IMR-90 (cell line): ENCODE results near the gene FOXC2. TPM values are rescaled to one million over a fixed set of nuclear protein-coding genes. Genes with fewer than 3 reads are reported as not detected.

ENCODE experiments used
- ATAC-seq: fragments of 200-7000 bp; cut with Tn5 transposase; 2 replicates; pipeline ENCODE4 v1.9.1; 2020; ENCODE audit warnings: low read depth, mild to moderate bottlenecking, moderate library complexity
- BruUV-seq: library from RNA; stranded (reverse); fragments of 400-500 nt; replicated peaks from 2 replicates; lab custom pipeline; 2021; lab: Mats Ljungman, UMichigan
- CTCF ChIA-PET: fragments of 300-600 bp; formaldehyde crosslinking; extraction: SDS; loops from one replicate; lab custom pipeline; 2021; ENCODE audit warnings: antibody characterized with exemption; lab: Yijun Ruan, JAX
- POLR2A ChIA-PET: fragments of 300-600 bp; sonication (Branson Sonifier 250); formaldehyde crosslinking; loops from one replicate; lab custom pipeline; 2022; ENCODE audit warnings: antibody characterized with exemption; ENCODE audit not compliant: unreplicated experiment; lab: Charles Lee
- DNase-seq: peaks from one replicate; pipeline ENCODE4 v3.0.0; 2013
- H2AFZ ChIP-seq: replicated peaks from 2 replicates; pipeline ENCODE3; 2013; ENCODE audit warnings: low read length, mild to moderate bottlenecking; ENCODE audit not compliant: poor library complexity
- H2AK5ac ChIP-seq: 2 replicates; pipeline ENCODE4 v1.6.1; 2013; ENCODE audit warnings: low read depth, low read length, inconsistent platforms
- H2AK9ac ChIP-seq: replicated peaks from 2 replicates; pipeline ENCODE3; 2013; ENCODE audit warnings: mild to moderate bottlenecking, low read depth, low read length, moderate library complexity; ENCODE audit not compliant: poor library complexity
- H2BK120ac ChIP-seq: 2 replicates; pipeline ENCODE4 v1.6.1; 2013; ENCODE audit warnings: low read depth, low read length, inconsistent platforms
- H2BK15ac ChIP-seq: 3 replicates; pipeline ENCODE4 v1.6.1; 2013; ENCODE audit warnings: low read depth, low read length, inconsistent platforms
- H2BK20ac ChIP-seq: 2 replicates; pipeline ENCODE4 v1.6.1; 2013; ENCODE audit warnings: low read depth, mild to moderate bottlenecking, inconsistent platforms, low read length, moderate library complexity
- H2BK5ac ChIP-seq: 2 replicates; pipeline ENCODE4 v1.6.1; 2013; ENCODE audit warnings: mild to moderate bottlenecking, low read depth, low read length, inconsistent platforms; ENCODE audit not compliant: poor library complexity, severe bottlenecking
- H3K14ac ChIP-seq: replicated peaks from 2 replicates; pipeline ENCODE4 v1.6.1; 2013; ENCODE audit warnings: low read depth, low read length, inconsistent platforms
- H3K18ac ChIP-seq: 2 replicates; pipeline ENCODE4 v1.6.1; 2013; ENCODE audit warnings: low read depth, low read length, control low read depth
- H3K23ac ChIP-seq: 2 replicates; pipeline ENCODE4 v1.6.1; 2013; ENCODE audit warnings: low read depth, low read length, inconsistent platforms
- H3K27ac ChIP-seq: 2 replicates; pipeline ENCODE4 v1.5.1; 2013; ENCODE audit warnings: mild to moderate bottlenecking, control low read depth, low read length; ENCODE audit not compliant: insufficient read depth
- H3K27me3 ChIP-seq: 2 replicates; pipeline ENCODE4 v1.6.1; 2013; ENCODE audit warnings: low read length; ENCODE audit not compliant: control insufficient read depth, insufficient read depth
- H3K36me3 ChIP-seq: 2 replicates; pipeline ENCODE4 v1.6.1; 2013; ENCODE audit warnings: low read length, mixed read lengths; ENCODE audit not compliant: control insufficient read depth, insufficient read depth
- H3K4ac ChIP-seq: 2 replicates; pipeline ENCODE4 v1.6.1; 2013; ENCODE audit warnings: low read depth, low read length, inconsistent platforms
- H3K4me1 ChIP-seq: 2 replicates; pipeline ENCODE4 v1.6.1; 2013; ENCODE audit warnings: low read length, mixed read lengths; ENCODE audit not compliant: control insufficient read depth, insufficient read depth
- H3K4me2 ChIP-seq: 2 replicates; pipeline ENCODE4 v1.6.1; 2013; ENCODE audit warnings: low read depth, mild to moderate bottlenecking, control low read depth, low read length, moderate library complexity
- H3K4me3 ChIP-seq: 2 replicates; pipeline ENCODE4 v1.5.1; 2013; ENCODE audit warnings: low read depth, mild to moderate bottlenecking, control low read depth, low read length, moderate library complexity; ENCODE audit not compliant: insufficient read depth
- H3K56ac ChIP-seq: 2 replicates; pipeline ENCODE4 v1.6.1; 2013; ENCODE audit warnings: low read length, inconsistent platforms; ENCODE audit not compliant: insufficient read depth; ENCODE audit errors: extremely low read depth
- H3K79me1 ChIP-seq, 2 experiments: 2 replicates each; pipeline ENCODE4 v1.6.1; 2013; ENCODE audit warnings: low read length in 2 of 2, inconsistent platforms in 1 of 2, low read depth in 1 of 2
- H3K9ac ChIP-seq: 2 replicates; pipeline ENCODE4 v1.6.1; 2013; ENCODE audit warnings: low read depth, low read length, control low read depth
- H3K9me1 ChIP-seq: 2 replicates; pipeline ENCODE4 v1.6.1; 2013; ENCODE audit warnings: low read length, inconsistent platforms; ENCODE audit not compliant: insufficient read depth
- H3K9me3 ChIP-seq: 2 replicates; pipeline ENCODE4 v1.6.1; 2013; ENCODE audit warnings: low read length; ENCODE audit not compliant: control insufficient read depth, insufficient read depth
- H4K20me1 ChIP-seq: 2 replicates; pipeline ENCODE4 v1.6.1; 2013; ENCODE audit warnings: low read length, inconsistent platforms; ENCODE audit not compliant: insufficient read depth
- H4K5ac ChIP-seq: 2 replicates; pipeline ENCODE4 v1.6.1; 2013; ENCODE audit warnings: mild to moderate bottlenecking, low read depth, low read length, control low read depth
- H4K8ac ChIP-seq, 2 experiments: 2 replicates each; pipeline ENCODE4 v1.6.1; 2013; ENCODE audit warnings: low read depth in 2 of 2, low read length in 2 of 2, control low read depth in 1 of 2, inconsistent platforms in 1 of 2
- H4K91ac ChIP-seq: 2 replicates; pipeline ENCODE4 v1.6.1; 2013; ENCODE audit warnings: low read depth, low read length, inconsistent platforms; ENCODE audit not compliant: insufficient read depth
- CEBPB ChIP-seq: IDR thresholded peaks from 2 replicates; pipeline ENCODE4 v1.6.1; 2012; ENCODE audit warnings: low read depth, low read length, improper control_type of control experiment
- FOS ChIP-seq: fragments of 150-350 bp; IDR thresholded peaks from 2 replicates; pipeline ENCODE4 v1.6.1; 2016; ENCODE audit warnings: low read depth, low read length
- MAZ ChIP-seq: IDR thresholded peaks from 2 replicates; pipeline ENCODE4 v1.6.1; 2012; ENCODE audit warnings: low read depth, mild to moderate bottlenecking, low read length, improper control_type of control experiment, moderate library complexity, borderline replicate concordance
- POLR2A ChIP-seq: IDR thresholded peaks from 2 replicates; pipeline ENCODE4 v1.6.1; 2012; ENCODE audit warnings: mild to moderate bottlenecking, low read depth, low read length
- USF2 ChIP-seq: fragments of 150-350 bp; IDR thresholded peaks from 2 replicates; pipeline ENCODE4 v1.6.1; 2017; ENCODE audit warnings: mild to moderate bottlenecking, antibody characterized with exemption, low read length, low read depth
- WGBS, 2 experiments: methylation state at CpG; one replicate each; pipeline versions ENCODE4 v1.1.5 to v1.1.7; 2013; ENCODE audit warnings: missing lambda C conversion rate in 2 of 2; ENCODE audit not compliant: insufficient read length in 1 of 2; ENCODE audit errors: extremely low coverage in 2 of 2; 5-methylcytosine and 5-hydroxymethylcytosine counted together
- dilution Hi-C: fragments of 300-500 bp; cut with HindIII; formaldehyde crosslinking; loops from one replicate; pipeline ENCODE4 v1.14.3; 2018; ENCODE audit warnings: low sequenced_read_pairs; ENCODE audit not compliant: unreplicated experiment
- in situ Hi-C: fragments of 300-500 bp; cut with MboI; formaldehyde crosslinking; loops from 3 replicates; pipeline ENCODE4 v1.14.3; 2019; ENCODE audit warnings: low sequenced_read_pairs, inconsistent platforms, mixed read lengths
- intact Hi-C: fragments of 100-400 bp; cut with micrococcal nuclease; formaldehyde crosslinking; loops from 2 replicates; pipeline ENCODE4 v1.10.0; 2022
- polyA plus RNA-seq, 3 experiments: library from polyadenylated mRNA; depleted of rRNA; stranded (reverse); fragments of >200 nt; gene quantifications; 2 replicates each; pipeline ENCODE4 v1.2.3, GENCODE V29; 2012; ENCODE audit warnings: low replicate concordance in 1 of 3
- total RNA-seq: library from RNA; depleted of rRNA; stranded (reverse); fragments of >200 nt; gene quantifications from 2 replicates; pipeline ENCODE4 v1.2.3, GENCODE V29; 2012

FOXC2 gene
- total and polyA plus RNA-seq, 2 of the 4 experiments (the other 2 are of a cell fraction) = 0.90 to 6.4 TPM

GRCh38 chr16:86573646-86574508 lies 7.2 kb downstream of the FOXC2 start (continued):
- TF ChIP-seq FOS (no peak), MAZ (no peak)

GRCh38 chr16:86574646-86575045 lies 8.0 kb downstream of the FOXC2 start:
- H4K8ac ChIP-seq = peak overlapping the region in 1 of 2 experiments; percentile 95; a peak in 2 of 4 replicates
- dilution Hi-C loops (no loop called here), intact Hi-C loops (loop anchor here (2.0 to 5.0 kb wide), 3 partner anchors 258 to 486 kb away; no protein-coding TSS in a partner anchor), in situ Hi-C loops (loop anchor here (5.0 kb wide), 1 partner anchor 93 kb away; no protein-coding TSS in a partner anchor)
- H3K9me3 ChIP-seq = no peaks in the 10 kb centered on the region
- H3K4me2 ChIP-seq = no peak overlapping the region
- no peak overlapping the region for H3K27ac ChIP-seq
- H3K79me1 ChIP-seq = peaks cover 20 to 54% of the 10 kb centered on the region in 2 experiments
- no peak overlapping the region for H3K9ac ChIP-seq
- H2BK15ac ChIP-seq = 0 out of 3 replicates have a peak overlapping the region, but pooled peaks have one; percentile 81
- no peak overlapping the region for H3K14ac ChIP-seq
- H2BK20ac ChIP-seq = peak overlapping the region; percentile 79; the same call in 1 of the 2 replicates
- H3K9me1 ChIP-seq = peaks cover 12% of the 10 kb centered on the region
- no peaks in the 10 kb centered on the region for H3K36me3 ChIP-seq
- H2AK9ac ChIP-seq = no peak overlapping the region
- H3K4me1 ChIP-seq = peaks cover 16% of the 10 kb centered on the region
- no peak overlapping the region for H3K56ac ChIP-seq
- H3K4me3 ChIP-seq = no peak overlapping the region
- ATAC-seq (no peak), DNase-seq (no peak)
- 0 out of 2 replicates have a peak, but pooled peaks cover 11% of the 10 kb centered on the region for H4K20me1 ChIP-seq
- 0 out of 2 replicates have a peak overlapping the region, but pooled peaks have one; percentile 98 for H3K23ac ChIP-seq
- POLR2A ChIA-PET = no interaction called here
- peak overlapping the region; percentile 88; the same call in 1 of the 2 replicates for H3K4ac ChIP-seq
- CTCF ChIA-PET = no interaction called here
- peak overlapping the region; percentile 98; the same call in 1 of the 2 replicates for H2AK5ac ChIP-seq
- H3K27me3 ChIP-seq = no peaks in the 10 kb centered on the region
- no peak overlapping the region for H4K91ac ChIP-seq
- TF ChIP-seq CEBPB = no peak
- no peak for TF ChIP-seq USF2
- no peak for TF ChIP-seq MAZ
- no peak for TF ChIP-seq POLR2A
- 100% methylated on average over 4 of the region's 4 CpGs; no CpG with 5 or more reads in 1 of the 2 experiments for WGBS, 2 experiments
- H2BK120ac ChIP-seq = peak overlapping the region; percentile 91; the same call in 1 of the 2 replicates
- H2BK5ac ChIP-seq = no peak overlapping the region
- no peak overlapping the region for H2AFZ ChIP-seq
- H4K5ac ChIP-seq = no peak overlapping the region
- no peak overlapping the region for H3K18ac ChIP-seq
- BruUV-seq = no TSS peak
